Head of caudate nucleus (tissue), 42 donors: ENCODE results near the gene TRAF3.

Experiments
- DNase-seq, 42 donors: peaks; one replicate each; pipeline versions ENCODE4 v3.0.0 to v3.0.0-alpha.2; 2020 to 2021; ENCODE audit warnings: mixed read lengths in 7 of 42
- intact Hi-C: fragments of 100-400 bp; cut with DNase I; formaldehyde crosslinking; loops from one replicate; pipeline ENCODE4 v1.15.0; 2022

TRAF3 gene, protein sequence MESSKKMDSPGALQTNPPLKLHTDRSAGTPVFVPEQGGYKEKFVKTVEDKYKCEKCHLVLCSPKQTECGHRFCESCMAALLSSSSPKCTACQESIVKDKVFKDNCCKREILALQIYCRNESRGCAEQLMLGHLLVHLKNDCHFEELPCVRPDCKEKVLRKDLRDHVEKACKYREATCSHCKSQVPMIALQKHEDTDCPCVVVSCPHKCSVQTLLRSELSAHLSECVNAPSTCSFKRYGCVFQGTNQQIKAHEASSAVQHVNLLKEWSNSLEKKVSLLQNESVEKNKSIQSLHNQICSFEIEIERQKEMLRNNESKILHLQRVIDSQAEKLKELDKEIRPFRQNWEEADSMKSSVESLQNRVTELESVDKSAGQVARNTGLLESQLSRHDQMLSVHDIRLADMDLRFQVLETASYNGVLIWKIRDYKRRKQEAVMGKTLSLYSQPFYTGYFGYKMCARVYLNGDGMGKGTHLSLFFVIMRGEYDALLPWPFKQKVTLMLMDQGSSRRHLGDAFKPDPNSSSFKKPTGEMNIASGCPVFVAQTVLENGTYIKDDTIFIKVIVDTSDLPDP

DNA sequence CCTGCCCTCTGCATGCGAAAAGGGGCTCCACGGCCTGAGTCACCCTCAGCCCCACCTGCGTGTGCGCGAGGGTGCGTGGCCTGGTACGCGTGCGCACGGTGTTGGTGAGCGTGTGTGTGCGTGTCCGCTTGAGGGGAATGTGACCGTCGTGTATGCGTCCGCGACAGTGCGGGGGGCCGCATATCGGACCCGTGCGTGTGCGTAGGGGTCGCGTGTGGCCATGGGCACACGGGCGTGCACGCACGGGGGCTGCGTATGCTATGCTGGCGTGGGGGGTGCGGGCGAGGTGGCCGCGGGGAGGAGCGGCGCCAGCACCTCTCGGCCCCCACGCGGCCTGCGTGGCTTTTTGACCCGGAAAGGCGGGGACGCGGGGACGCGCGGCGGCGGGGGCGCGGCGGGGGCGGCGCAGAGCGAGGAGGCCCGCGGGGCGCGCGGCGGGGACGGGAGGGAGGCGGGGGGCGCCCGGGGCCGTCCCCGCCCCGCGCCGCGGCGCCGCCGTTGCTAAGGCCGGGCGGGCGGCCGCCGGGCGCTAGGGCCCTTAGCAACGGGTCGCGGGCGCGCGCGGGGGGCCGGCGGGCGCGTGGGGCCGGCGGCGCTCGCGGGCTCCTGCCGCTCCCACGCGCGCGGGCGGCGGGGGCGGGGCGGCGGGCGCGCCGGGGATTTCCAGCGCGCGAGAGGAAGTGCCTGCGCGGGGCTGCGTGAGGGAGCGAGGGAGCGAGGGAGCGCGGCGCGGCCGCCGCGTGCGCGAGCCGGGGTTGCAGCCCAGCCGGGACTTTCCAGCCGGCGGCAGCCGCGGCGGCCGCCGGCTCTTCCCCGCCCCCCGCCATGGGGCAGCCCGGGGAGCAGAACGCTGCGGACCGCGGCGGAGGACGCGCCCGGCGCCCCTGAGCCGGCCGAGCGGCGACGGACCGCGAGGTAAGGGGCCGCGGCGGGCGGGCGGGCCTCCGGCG is at the start of gene TRAF3:
TSS of gene TRAF3 (plus strand) at position 689 of the 950 bp plus-strand sequence. CDS start 92,753 bp downstream, outside the sequence.
- intact Hi-C loops = loop anchor here (5.0 to 10.0 kb wide), 3 partner anchors 168 to 278 kb away; partner anchors contain the start of genes CDC42BPB and RCOR1

DNA sequence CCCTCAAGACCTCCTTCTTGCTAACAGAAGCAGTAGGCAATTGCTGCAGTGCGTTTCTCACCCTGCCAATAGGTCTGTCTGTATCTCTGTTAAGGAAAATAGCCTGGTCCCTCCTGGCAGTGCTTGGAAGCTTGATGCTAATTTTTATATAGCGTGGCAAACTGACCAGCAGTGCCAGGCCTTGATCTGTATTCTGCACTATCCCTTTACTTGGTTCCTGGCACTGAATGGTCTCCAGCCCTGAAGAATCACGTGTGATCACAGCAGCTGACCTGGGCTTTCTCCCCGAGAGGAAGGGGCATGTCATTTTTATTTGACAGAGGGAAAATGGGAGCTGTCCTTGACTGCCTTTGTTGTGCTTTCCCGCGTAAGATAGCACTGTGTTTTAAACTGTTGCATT is 48.7 kb upstream of the TRAF3 start:
- peak in 16 of 42 donors; percentile 17 to 65 (median 30) for DNase-seq
- intact Hi-C loops = no loop called here

More for the DNA sequence above, at the start of gene TRAF3:
- DNase-seq = peak in 40 of 42 donors; percentile 12 to 84 (median 67)

DNA sequence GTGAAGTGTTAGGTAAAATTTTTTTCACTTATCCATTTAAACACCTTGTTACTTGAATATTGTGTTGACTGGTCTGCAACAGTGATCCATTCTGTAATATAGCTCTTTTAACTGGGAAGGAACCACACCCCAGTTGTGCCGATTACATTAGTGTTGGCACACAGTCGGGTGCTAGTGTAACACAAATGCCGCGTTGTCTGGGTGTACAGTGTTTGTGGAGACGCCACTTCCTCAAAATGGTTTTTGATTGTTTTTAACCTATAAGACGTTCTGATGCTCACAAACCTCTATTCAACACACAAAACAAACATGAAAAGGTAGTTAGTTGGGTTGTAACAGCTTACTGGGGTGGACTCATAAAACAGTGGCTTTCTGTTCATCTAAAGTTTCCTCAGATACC is 48.0 kb upstream of the TRAF3 start:
- DNase-seq = no peak
- intact Hi-C loops = no loop called here

DNA sequence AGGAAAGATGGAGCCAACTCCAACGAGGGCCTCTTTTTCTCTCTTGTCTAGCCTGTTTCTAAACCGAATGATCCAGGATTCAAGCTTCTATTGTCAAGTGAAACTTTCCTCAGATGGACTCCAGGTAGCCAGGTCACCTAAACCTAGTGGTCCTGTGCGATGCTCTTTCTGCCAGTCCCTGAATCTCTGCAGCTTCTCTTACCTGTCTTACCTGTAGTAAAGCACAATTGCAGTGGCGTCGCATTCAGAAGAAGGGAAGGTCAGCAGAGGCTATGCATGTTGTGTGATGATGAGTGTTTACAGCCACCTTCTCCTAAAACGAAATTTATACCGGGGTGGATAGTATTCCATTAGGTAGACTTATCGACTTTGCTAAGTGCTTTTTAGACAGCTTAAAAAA is 47.4 kb upstream of the TRAF3 start:
- intact Hi-C loops = no loop called here
- DNase-seq = peak in 1 of 42 donors; percentile 19

DNA sequence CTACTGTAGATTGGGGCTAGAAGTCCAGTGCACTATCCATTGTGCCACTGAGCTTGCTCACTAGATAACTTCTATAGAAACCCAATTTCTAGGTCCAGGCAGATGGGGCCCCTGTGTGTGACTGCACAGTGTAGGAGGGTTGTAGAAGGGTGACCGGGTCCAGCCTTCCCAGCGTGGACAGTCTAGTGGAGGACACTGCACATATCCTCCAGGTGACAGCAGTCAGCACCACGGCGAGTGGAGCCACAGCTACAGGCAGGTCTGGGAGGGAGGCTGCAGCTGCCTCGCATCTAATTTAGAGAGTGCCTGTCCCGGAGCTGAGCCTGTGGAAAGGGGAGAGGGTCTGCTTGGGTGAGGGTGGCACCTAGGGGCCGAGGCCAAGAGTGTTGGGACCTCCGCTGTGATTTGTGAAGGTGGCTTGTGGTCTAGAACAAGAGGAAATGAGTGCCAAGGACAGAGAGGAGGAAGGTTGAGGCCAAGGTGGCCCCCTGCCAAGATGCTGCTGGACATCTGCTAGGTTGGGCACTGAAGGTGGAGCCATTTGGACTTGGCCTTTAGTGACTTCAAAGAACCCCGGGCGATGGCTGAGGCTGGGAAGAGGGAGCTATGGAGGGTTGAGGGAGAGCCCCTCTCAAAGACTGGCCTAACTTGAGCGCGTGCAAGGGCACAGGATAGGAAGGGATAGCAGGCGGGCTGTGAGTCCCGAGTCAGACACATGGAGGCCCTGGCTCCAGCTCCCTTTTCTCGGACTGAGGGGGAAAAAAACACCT is 46.0 kb upstream of the TRAF3 start:
- intact Hi-C loops = no loop called here
- peak in 3 of 42 donors; percentile 11 to 36 (median 21) for DNase-seq

DNA sequence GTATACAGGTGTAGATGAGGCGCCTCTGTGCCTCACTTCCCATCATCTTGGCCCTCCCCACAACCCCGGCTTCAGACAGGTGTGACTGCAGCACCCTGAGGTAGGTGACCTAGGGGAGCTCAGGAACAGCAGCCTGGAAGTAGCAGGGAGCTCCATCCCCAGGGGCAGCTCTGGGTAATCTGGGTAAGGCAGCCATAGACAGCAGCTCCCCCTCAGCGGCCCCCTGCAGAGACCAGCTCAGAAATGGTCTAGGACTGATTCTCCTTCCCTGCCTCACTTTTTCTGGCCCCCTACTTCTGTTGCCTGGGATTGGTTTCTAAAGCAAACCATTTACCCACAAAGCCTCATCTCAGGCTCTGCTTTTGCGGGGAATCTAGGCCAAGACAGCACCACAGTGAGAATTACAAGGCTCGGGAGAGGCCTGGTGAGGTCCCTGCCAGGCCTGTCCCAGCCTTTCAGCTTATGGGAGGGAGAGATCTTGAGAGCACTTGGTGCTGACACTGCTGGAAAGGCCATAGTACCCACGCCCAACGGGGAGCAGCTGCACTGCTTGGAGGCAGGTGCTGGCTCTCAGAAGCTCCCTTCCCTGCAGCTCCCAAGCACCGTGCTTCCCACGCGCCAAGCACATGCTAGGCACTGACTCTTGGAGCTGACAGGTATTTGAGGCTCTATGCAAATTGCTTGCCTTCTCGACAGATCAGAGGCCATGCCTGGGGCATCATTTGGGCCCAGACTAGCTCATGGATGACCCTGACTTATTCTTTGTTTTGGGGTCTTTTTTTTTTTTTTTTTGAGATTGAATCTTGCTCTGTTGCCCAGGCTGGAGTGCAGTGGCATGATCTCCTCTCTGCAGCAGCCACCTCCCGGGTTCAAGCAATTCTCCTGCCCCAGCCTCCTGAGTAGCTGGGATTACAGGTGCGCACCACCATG is 45.1 kb upstream of the TRAF3 start:
- intact Hi-C loops = no loop called here
- peak in 5 of 42 donors; percentile 12 to 35 (median 15) for DNase-seq

DNA sequence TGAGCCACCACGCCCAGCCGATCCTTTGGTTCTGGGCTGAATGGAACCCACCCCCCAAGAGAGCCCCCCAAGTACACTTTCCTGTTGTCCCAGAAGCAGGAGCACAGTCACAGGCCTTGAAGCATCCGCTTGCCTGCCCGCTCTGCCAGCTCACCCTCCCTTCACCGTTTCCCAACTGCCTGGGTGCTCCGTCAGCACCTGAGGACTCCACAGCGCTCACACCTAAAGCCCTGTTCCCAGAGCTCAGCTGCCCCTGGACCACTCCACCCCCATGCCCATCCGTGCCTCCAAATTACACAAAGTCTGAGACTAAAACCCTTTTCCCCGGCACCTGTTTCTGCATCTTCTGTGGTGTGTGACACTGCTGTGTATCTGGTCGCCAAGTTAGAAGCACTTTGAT is 44.3 kb upstream of the TRAF3 start:
- DNase-seq = peak in 4 of 42 donors; percentile 5 to 32 (median 15)
- intact Hi-C loops = no loop called here

DNA sequence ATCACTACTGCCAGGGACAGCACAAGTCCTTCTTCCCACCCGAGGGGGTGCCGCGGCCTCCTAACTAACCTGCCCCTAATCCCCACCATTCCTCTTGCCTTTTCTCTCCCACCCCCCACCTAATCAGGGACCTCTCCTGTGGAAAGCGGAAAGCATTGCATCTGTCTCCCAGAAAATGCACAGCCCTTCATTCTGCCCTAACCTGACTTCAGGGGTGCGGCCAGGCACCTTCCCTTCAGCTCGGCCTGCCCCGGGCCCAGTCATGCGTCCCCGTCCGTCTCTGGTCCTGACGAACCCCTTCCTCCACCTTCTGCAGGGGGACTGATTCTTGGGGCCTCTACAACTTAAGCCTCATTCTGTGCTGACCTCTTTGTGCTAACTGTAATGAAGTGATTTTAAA is 43.9 kb upstream of the TRAF3 start:
- DNase-seq = peak in 4 of 42 donors; percentile 2 to 27 (median 26)
- intact Hi-C loops = no loop called here

DNA sequence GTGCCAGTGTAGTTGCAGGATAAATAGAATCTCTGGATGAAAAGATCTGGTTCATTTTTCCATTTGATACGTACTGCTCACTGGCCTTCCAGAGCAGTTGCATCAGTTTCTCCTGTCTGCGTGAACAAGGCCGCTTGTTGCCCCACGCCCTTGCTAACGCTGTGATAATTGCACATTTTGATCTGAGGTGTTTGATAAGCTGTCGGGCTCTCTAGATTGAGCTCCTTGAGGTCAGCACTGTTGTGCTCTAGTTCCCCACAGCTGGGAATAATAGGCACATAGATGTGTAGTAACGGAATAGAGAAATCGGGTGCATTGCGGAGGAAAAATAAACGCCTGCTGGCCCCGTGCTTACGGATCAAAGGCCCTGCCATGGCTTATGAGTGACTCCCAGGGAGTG is 42.8 kb upstream of the TRAF3 start:
- intact Hi-C loops = no loop called here
- DNase-seq = peak in 2 of 42 donors; percentile 3 to 5

DNA sequence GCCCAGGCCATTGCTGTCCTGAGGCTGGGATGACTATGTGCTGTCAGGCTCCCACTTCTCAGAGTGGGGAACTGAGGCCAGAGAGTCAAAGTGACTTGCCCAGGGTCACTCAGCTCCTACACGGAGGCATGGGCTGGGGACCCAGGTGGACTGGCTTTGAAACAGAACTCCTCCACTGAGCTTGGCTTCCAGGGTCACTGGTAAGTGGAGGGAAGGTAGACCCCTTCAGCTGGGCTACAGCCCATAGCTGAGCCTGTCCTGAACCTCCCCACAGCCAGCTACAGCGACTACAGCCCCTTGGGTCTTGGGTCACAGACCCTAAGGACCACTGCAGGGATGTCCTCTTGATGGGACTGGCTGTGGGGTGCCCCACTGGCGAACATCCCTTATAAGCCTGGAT is 40.3 kb upstream of the TRAF3 start:
- intact Hi-C loops = no loop called here
- peak in 1 of 42 donors; percentile 9 for DNase-seq

DNA sequence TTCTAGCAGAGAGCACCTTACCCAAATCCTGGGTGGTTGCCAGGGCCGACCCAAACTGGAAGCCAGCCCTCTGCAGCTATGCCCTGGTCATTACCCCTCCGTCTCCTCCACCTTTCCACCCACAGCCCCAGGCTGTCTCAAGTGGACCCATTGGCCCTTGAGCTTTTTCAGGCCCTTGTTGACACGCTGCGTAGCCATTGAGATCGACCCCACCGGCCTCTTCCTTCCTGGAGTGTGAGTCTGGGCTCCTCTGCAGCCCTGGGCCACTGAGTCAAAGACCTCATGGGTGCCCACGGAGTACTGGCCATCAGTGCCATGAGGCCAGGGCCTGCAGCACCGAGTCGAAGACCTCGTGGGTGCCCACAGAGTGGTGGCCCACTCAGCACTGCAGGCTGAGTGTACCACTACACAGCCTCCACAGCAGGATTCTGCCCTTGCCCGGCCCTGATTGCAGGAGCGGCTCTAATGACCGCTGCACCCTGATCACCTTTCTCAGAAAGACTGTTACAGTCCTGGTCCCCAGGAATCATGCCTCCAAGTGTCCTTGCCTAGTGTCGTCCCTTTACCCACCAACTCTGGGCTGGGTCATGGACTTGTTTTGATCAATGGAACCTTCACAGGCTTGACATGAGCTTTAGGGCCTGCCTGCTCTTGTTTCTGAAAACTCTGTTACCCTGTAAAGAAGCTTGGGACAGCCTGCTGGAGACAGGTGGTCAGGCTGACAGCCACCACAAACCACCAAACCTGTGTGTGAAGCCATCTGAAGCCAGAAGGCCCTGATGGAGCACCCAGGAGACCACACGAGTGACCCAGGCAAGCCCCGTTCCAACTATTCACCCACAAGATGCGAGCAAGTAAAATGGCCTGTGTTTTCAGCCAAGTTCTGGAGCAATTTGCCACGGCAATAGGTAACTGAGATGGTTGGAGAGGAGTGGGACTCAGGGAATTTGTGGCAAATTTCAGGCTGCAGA is 39.6 kb upstream of the TRAF3 start:
- intact Hi-C loops = no loop called here
- peak in 2 of 42 donors; percentile 17 to 21 for DNase-seq

DNA sequence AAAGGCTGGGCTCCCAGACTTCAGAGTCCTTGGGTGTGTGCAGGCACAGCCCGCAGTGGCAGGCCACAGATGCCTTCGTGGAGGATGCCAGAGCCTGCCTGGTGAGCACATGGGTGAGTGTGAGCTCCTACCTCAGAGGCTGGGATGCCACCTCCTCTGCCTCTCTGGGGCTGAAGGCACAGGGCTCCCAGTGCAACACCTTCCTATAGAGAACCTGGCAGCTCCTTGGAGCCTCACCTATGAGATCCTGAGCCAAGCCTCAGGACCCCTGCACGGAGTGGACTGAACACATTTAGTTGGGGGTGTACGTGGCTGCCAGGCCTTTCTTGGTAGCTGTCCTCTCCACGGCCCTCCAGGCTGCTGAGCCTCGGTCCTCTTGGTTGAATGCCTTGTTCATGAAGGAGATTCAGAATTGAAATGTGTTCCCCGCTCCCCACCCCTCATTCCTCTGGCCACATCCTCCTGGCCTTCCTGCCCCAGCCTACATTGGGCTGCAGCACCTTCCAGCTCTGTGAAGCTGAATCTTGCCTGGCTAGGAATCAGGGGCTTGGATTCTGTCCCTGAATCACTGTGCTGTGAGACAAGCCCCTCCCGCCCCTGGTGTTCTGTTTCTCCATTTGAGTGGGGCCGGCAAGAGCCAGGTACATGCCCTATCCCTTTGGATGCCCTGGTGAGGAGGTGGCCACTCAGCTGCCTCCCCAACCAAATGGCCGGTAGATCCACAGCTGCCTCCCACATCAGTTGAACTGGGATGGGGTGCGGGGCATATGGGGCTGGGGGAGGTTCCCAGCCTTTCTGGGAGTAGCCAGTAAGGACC is 38.7 kb upstream of the TRAF3 start:
- peak in 1 of 42 donors; percentile 12 for DNase-seq
- intact Hi-C loops = no loop called here

DNA sequence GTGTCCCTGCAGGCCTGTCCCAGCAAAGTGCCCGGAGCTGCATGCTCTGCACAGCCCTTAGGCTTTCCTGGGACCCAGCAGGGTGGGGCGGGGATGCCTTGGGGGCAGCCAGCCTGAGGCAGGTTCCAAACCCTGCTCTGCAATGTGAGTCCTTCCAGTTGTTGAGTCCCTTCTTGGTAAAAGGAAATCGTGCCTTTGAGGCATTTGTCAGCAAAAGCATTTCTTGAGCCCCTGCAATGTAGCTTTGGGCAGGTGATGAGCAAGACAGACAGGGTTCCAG is 38.1 kb upstream of the TRAF3 start:
- intact Hi-C loops = no loop called here
- DNase-seq = no peak

DNA sequence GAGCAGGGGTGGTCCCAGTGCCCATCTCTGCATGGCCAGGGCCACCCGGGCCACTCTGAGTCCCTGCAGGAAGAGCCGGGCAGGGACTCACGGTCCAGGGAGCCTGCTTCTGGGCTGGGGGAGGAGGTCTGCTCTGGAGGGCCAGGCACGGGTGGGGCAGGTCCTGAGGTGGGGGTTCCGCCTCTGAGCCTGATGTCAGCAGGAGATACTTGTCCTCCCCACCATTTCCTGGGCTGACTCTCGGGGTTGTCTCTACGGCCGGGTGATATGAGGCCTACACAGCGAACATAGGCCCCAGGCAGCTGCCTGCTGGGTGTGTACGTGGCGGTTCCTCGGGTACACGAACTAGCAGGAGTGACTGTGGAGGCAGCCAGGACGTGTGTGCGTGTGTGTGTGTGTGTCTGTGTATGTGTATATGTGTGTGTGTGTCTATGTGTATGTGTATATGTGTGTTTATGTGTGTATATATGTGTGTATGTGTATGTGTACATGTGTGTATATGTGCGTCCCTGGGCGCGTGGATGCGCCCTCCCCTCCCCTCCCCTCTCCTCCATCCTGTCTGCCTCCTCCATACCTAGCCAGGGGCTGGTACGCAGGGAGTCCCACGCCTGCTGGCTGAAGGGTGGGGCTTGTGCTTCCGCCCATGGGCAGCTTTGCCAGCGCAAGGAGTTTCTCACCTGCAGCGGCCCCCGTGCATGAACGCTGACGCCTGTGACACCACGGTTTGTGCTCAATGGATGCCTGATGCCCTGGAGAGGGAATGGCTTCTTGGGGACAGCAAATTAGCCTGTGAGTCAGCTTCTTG is 30.4 kb upstream of the TRAF3 start:
- no peak for DNase-seq
- intact Hi-C loops = no loop called here

DNA sequence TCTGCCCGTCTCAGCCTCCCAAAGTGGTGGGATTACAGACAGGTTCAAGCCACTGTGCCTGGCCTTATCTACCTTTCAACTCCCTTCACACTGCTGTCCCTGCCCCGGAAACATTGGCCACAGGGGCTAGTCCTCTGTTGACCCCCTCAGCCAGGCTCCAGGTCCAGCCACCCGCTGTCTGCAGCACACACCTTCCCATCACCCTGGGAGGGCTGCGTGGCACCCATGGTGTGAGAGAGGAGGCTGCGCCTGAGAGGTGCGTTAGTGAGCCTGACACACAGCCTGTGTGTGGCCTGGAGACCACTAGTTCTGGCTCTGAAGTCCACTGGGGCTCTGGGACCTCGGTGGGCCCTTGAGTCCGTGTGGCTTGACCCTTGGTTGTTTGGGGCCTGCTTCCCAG is 28.4 kb upstream of the TRAF3 start:
- intact Hi-C loops = no loop called here
- DNase-seq = no peak
